ENCODE data around the gene USF2.

Gene USF2

GRCh38 chr19:35241417-35241816, 27.3 kb upstream of the USF2 start:
- DNase-seq (ENCODE audit: low spot score): no peak

GRCh38 chr19:35246466-35247092, 22.2 kb upstream of the USF2 start:
- no peak for DNase-seq (ENCODE audit: low spot score)

- DNase-seq (ENCODE audit: low spot score): no peak
Observed at GRCh38 chr19:35247526-35248309, 21.0 kb upstream of the USF2 start.

GRCh38 chr19:35248310-35249145, 20.2 kb upstream of the USF2 start, which contains the start of gene LSR:
LSR (plus strand) TSS chr19:35249002; CDS start chr19:35249023, 21 bp downstream.
- no peak for DNase-seq (ENCODE audit: low spot score)

- no peak for DNase-seq (ENCODE audit: low spot score)
Observed at GRCh38 chr19:35249146-35249847, 19.5 kb upstream of the USF2 start.

- DNase-seq (ENCODE audit: low spot score): no peak
Observed at GRCh38 chr19:35249848-35250711, 18.7 kb upstream of the USF2 start.

- DNase-seq (ENCODE audit: low spot score): no peak
Observed at GRCh38 chr19:35251456-35251855, 17.3 kb upstream of the USF2 start.

- DNase-seq (ENCODE audit: low spot score): no peak
Observed at GRCh38 chr19:35253316-35254286, 15.2 kb upstream of the USF2 start.

GRCh38 chr19:35254341-35255297, 14.1 kb upstream of the USF2 start:
- DNase-seq (ENCODE audit: low spot score): no peak

- DNase-seq (ENCODE audit: low spot score): no peak
Observed at GRCh38 chr19:35256566-35256965, 12.2 kb upstream of the USF2 start.

GRCh38 chr19:35257113-35257461, 11.7 kb upstream of the USF2 start:
- no peak for DNase-seq (ENCODE audit: low spot score)

- no peak for DNase-seq (ENCODE audit: low spot score)
Observed at GRCh38 chr19:35260694-35261304, 8.0 kb upstream of the USF2 start.

- no peak for DNase-seq (ENCODE audit: low spot score)
Observed at GRCh38 chr19:35261356-35262100, 7.2 kb upstream of the USF2 start.

GRCh38 chr19:35262101-35262761, 6.5 kb upstream of the USF2 start:
- no peak for DNase-seq (ENCODE audit: low spot score)

- DNase-seq (ENCODE audit: low spot score): no peak
Observed at GRCh38 chr19:35264268-35265125, 4.3 kb upstream of the USF2 start.

Measured in globus pallidus (tissue), 1 donor.